GM12878 (cell line): ENCODE results near the gene XRCC6. TPM values are rescaled to one million over a fixed set of nuclear protein-coding genes. Genes with fewer than 3 reads are reported as not detected.

Experiments used
- ATAC-seq: fragments of 200-7000 bp; cut with Tn5 transposase; 3 replicates; pipeline ENCODE4 v1.9.1; 2020; ENCODE audit warnings: mild to moderate bottlenecking, moderate library complexity
- BruUV-seq: library from RNA; stranded (reverse); fragments of 400-500 nt; replicated peaks from 2 replicates; lab custom pipeline; 2021; lab: Mats Ljungman, UMichigan
- CTCF ChIA-PET: fragments of 300-600 bp; sonication (Branson Sonifier 250); formaldehyde crosslinking; extraction: SDS; loops from one replicate; lab custom pipeline; 2021; ENCODE audit warnings: inconsistent platforms; lab: Yijun Ruan, JAX
- POLR2A ChIA-PET: fragments of 350-600 bp; formaldehyde crosslinking; extraction: SDS; loops from one replicate; lab custom pipeline; 2021; ENCODE audit warnings: inconsistent platforms; lab: Charles Lee
- RAD21 ChIA-PET: fragments of 300-600 bp; sonication (Branson Sonifier 250); formaldehyde crosslinking; loops from one replicate; lab custom pipeline; 2023; ENCODE audit warnings: antibody characterized with exemption; ENCODE audit not compliant: unreplicated experiment; lab: Charles Lee
- SMC1A ChIA-PET: fragments of 300-600 bp; sonication (Branson Sonifier 250); formaldehyde crosslinking; loops from one replicate; lab custom pipeline; 2023; ENCODE audit not compliant: unreplicated experiment, uncharacterized antibody; lab: Charles Lee
- DNase-seq: peaks from one replicate; pipeline ENCODE4 v3.0.0-alpha.2; 2011; ENCODE audit warnings: low read depth, low spot score
- FAIRE-seq: peaks from 3 replicates; lab custom pipeline; 2011; peaks lifted over from hg19 to GRCh38; lab: Jason Lieb, UNC
- H2AFZ ChIP-seq: 2 replicates; pipeline ENCODE4 v1.6.0; 2011; ENCODE audit warnings: low read depth, low read length, control low read depth; ENCODE audit not compliant: control insufficient read depth
- H3K27ac ChIP-seq: 2 replicates; pipeline ENCODE4 v1.5.1; 2011; ENCODE audit warnings: control low read depth; ENCODE audit not compliant: control insufficient read depth, insufficient read depth
- H3K27me3 ChIP-seq, 2 experiments: replicated peaks in 1 of 2; 2 replicates each; pipeline versions ENCODE4 v1.6.0 to v1.6.1; 2011; ENCODE audit warnings: low read length in 1 of 2; ENCODE audit not compliant: control insufficient read depth in 2 of 2, insufficient read depth in 2 of 2
- H3K36me3 ChIP-seq, 2 experiments: 2 replicates each; pipeline ENCODE4 v1.5.1; 2011; ENCODE audit warnings: low read length in 1 of 2; ENCODE audit not compliant: control insufficient read depth in 2 of 2, insufficient read depth in 2 of 2
- H3K4me1 ChIP-seq: 2 replicates; pipeline ENCODE4 v1.6.1; 2011; ENCODE audit warnings: mild to moderate bottlenecking, low read length, moderate library complexity, mixed read lengths; ENCODE audit not compliant: control insufficient read depth, insufficient read depth
- H3K4me2 ChIP-seq: 2 replicates; pipeline ENCODE4 v1.6.0; 2011; ENCODE audit warnings: control low read depth; ENCODE audit not compliant: control insufficient read depth, insufficient read depth
- H3K4me3 ChIP-seq: fragments of 200-600 bp; sonication (generic); 2 replicates; pipeline ENCODE4 v1.5.1; 2016
- H3K79me2 ChIP-seq: 2 replicates; pipeline ENCODE4 v1.6.0; 2011; ENCODE audit warnings: low read length; ENCODE audit not compliant: control insufficient read depth, insufficient read depth
- H3K9ac ChIP-seq: 2 replicates; pipeline ENCODE4 v1.8.0; 2011; ENCODE audit warnings: low read length, control low read depth, mixed read lengths; ENCODE audit not compliant: control insufficient read depth, insufficient read depth
- H3K9me3 ChIP-seq: replicated peaks from 3 replicates; pipeline ENCODE4 v1.5.1; 2011; ENCODE audit warnings: mild to moderate bottlenecking, low read length; ENCODE audit not compliant: control insufficient read depth, insufficient read depth
- H4K20me1 ChIP-seq: 2 replicates; pipeline ENCODE4 v1.6.0; 2011; ENCODE audit not compliant: control insufficient read depth, insufficient read depth
- WGBS: methylation state at CpG from one replicate; pipeline ENCODE4 v1.1.6; 2016; ENCODE audit warnings: low lambda C conversion rate; ENCODE audit not compliant: insufficient replicate concordance, insufficient coverage; ENCODE audit errors: missing lambda C conversion rate; 5-methylcytosine and 5-hydroxymethylcytosine counted together
- in situ Hi-C: fragments of 300-500 bp; cut with MboI; formaldehyde crosslinking; loops from 9 replicates; pipeline ENCODE4 v1.14.3; 2018; ENCODE audit warnings: mixed read lengths
- intact Hi-C: fragments of 100-400 bp; cut with micrococcal nuclease; formaldehyde crosslinking; loops from one replicate; pipeline ENCODE4 v1.14.2; 2022; ENCODE audit not compliant: unreplicated experiment
- polyA plus RNA-seq, 11 experiments: library from polyadenylated mRNA; depleted of rRNA in 4 of 11; unstranded in 6 of 11; stranded (reverse) in 5 of 11; fragments of >200 nt; fragmentation: Nextera tagmentation in 4 of 11; fragmentation: Illumina TruSeq in 1 of 11; extraction: Ambion mirVana in 4 of 11; extraction: Trizol in 1 of 11; gene quantifications; 1 replicate in 1 of 11; 2 replicates in 10 of 11; pipeline versions ENCODE4 v1.2.1 to v1.2.3, GENCODE V29; 2011 to 2016; ENCODE audit warnings: inconsistent platforms in 2 of 11, missing spikeins in 2 of 11, low read depth in 1 of 11
- total RNA-seq, 4 experiments: library from RNA; depleted of rRNA in 3 of 4; stranded (reverse); fragments of >200 nt in 3 of 4; fragmentation: Illumina TruSeq in 1 of 4; extraction: Trizol in 1 of 4; gene quantifications; 2 replicates each; pipeline versions ENCODE4 v1.2.1 to v1.2.3, GENCODE V29; 2013 to 2021
- TF ChIP-seq, protein P1 (sequence below): fragments of 450-650 bp; IDR thresholded peaks from 2 replicates; pipeline ENCODE4 v1.6.1; 2017; ENCODE audit warnings: borderline replicate concordance
- TF ChIP-seq, protein P2 (sequence below): fragments of 450-650 bp; IDR thresholded peaks from 2 replicates; pipeline ENCODE4 v1.6.1; 2018; ENCODE audit warnings: mild to moderate bottlenecking, low read depth, moderate library complexity; ENCODE audit not compliant: partially characterized antibody

The XRCC6 gene
- total and polyA plus RNA-seq, 10 of the 15 experiments (the other 5 are each of a cell fraction or from before 2014, with no cell fraction given): 186 to 718 (median 348) TPM

DNA sequence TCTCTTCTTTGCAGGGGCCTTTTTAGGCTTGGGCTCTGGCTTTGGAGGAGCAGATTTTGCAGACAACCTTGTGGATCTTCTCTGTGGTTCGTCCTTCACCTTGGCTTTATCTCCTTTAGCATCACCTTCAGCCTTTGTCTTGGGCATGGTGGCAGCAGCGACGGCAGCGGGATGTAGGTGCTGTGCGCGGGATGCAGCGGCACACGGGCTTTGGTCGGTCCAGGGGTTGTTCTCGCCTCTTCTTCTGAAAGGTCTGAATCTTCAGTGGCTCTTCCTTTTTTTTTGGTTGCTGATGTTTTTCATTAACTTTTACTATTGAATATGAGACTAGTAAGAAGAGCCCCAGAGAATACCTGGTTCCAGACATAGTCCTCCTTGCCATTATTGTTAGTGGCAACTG, 88.2 kb downstream of the XRCC6 start:
- POLR2A ChIA-PET: no interaction called here
- DNase-seq (no peak), ATAC-seq (no peak), FAIRE-seq (no peak)
- H3K27ac ChIP-seq: no peak overlapping the region
- no peaks in the 10 kb centered on the region for H3K27me3 ChIP-seq
- CTCF ChIA-PET: interaction anchor here (1.1 kb wide), 1 partner anchor 12 kb away, joined by 6 read pairs; no protein-coding TSS in a partner anchor
- 87% methylated on average over 10 of the region's 10 CpGs for WGBS
- H3K36me3 ChIP-seq: no peaks in the 10 kb centered on the region
- H3K4me1 ChIP-seq: no peaks in the 10 kb centered on the region
- no peaks in the 10 kb centered on the region for H3K9me3 ChIP-seq
- no peaks in the 10 kb centered on the region for H4K20me1 ChIP-seq
- H2AFZ ChIP-seq: no peak overlapping the region
- RAD21 ChIA-PET: no interaction called here
- H3K4me3 ChIP-seq: no peak overlapping the region
- no peaks in the 10 kb centered on the region for H3K79me2 ChIP-seq
- TF ChIP-seq, protein P1, sequence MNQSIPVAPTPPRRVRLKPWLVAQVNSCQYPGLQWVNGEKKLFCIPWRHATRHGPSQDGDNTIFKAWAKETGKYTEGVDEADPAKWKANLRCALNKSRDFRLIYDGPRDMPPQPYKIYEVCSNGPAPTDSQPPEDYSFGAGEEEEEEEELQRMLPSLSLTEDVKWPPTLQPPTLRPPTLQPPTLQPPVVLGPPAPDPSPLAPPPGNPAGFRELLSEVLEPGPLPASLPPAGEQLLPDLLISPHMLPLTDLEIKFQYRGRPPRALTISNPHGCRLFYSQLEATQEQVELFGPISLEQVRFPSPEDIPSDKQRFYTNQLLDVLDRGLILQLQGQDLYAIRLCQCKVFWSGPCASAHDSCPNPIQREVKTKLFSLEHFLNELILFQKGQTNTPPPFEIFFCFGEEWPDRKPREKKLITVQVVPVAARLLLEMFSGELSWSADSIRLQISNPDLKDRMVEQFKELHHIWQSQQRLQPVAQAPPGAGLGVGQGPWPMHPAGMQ: no peak
- TF ChIP-seq, protein P2, sequence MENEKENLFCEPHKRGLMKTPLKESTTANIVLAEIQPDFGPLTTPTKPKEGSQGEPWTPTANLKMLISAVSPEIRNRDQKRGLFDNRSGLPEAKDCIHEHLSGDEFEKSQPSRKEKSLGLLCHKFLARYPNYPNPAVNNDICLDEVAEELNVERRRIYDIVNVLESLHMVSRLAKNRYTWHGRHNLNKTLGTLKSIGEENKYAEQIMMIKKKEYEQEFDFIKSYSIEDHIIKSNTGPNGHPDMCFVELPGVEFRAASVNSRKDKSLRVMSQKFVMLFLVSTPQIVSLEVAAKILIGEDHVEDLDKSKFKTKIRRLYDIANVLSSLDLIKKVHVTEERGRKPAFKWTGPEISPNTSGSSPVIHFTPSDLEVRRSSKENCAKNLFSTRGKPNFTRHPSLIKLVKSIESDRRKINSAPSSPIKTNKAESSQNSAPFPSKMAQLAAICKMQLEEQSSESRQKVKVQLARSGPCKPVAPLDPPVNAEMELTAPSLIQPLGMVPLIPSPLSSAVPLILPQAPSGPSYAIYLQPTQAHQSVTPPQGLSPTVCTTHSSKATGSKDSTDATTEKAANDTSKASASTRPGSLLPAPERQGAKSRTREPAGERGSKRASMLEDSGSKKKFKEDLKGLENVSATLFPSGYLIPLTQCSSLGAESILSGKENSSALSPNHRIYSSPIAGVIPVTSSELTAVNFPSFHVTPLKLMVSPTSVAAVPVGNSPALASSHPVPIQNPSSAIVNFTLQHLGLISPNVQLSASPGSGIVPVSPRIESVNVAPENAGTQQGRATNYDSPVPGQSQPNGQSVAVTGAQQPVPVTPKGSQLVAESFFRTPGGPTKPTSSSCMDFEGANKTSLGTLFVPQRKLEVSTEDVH: no peak
- no TSS peak for BruUV-seq
- intact Hi-C loops: no loop called here
- SMC1A ChIA-PET: no interaction called here
- H3K4me2 ChIP-seq: no peak overlapping the region
- in situ Hi-C loops: no loop called here
- no peak overlapping the region for H3K9ac ChIP-seq
